H1 (cell line): ENCODE data around the gene NOP16. TPM values are rescaled to one million over a fixed set of nuclear protein-coding genes. Genes with fewer than 3 reads are reported as not detected.

Source experiments
- CTCF ChIA-PET: fragments of 300-600 bp; sonication (Branson Sonifier 250); formaldehyde crosslinking; loops from one replicate; lab custom pipeline; 2021; ENCODE audit not compliant: partially characterized antibody; lab: Charles Lee
- POLR2A ChIA-PET: fragments of 300-600 bp; sonication (Branson Sonifier 250); formaldehyde crosslinking; loops from one replicate; lab custom pipeline; 2021; ENCODE audit warnings: inconsistent platforms; ENCODE audit not compliant: partially characterized antibody; lab: Charles Lee
- DNase-seq, 2 experiments: peaks; one replicate each; pipeline versions ENCODE4 v3.0.0 to v3.0.0-alpha.2; 2010 to 2022; ENCODE audit warnings: low spot score in 2 of 2, low read depth in 1 of 2, mixed read lengths in 1 of 2
- FAIRE-seq: peaks from 2 replicates; lab custom pipeline; 2011; peaks lifted over from hg19 to GRCh38; lab: Jason Lieb, UNC
- H2AFZ ChIP-seq: 2 replicates; pipeline ENCODE4 v1.8.1; 2012; ENCODE audit warnings: low read length, inconsistent platforms
- H2AK5ac ChIP-seq: 2 replicates; pipeline ENCODE4 v1.6.1; 2013; ENCODE audit warnings: low read depth, low read length
- H2BK120ac ChIP-seq: replicated peaks from 2 replicates; pipeline ENCODE3; 2013; ENCODE audit warnings: low read depth, low read length, inconsistent platforms
- H2BK12ac ChIP-seq: 2 replicates; pipeline ENCODE4 v1.6.1; 2013; ENCODE audit warnings: low read depth, low read length
- H2BK15ac ChIP-seq: 2 replicates; pipeline ENCODE4 v1.6.1; 2013; ENCODE audit warnings: low read length
- H2BK20ac ChIP-seq: 2 replicates; pipeline ENCODE4 v1.6.1; 2013; ENCODE audit warnings: low read length
- H2BK5ac ChIP-seq: 2 replicates; pipeline ENCODE4 v1.6.1; 2013; ENCODE audit warnings: low read depth, low read length
- H3K14ac ChIP-seq: 2 replicates; pipeline ENCODE4 v1.6.1; 2013; ENCODE audit warnings: inconsistent platforms; ENCODE audit not compliant: insufficient read length
- H3K18ac ChIP-seq: 2 replicates; pipeline ENCODE4 v1.6.1; 2013; ENCODE audit warnings: low read length; ENCODE audit errors: extremely low read depth
- H3K23ac ChIP-seq: 2 replicates; pipeline ENCODE4 v1.6.1; 2013; ENCODE audit warnings: inconsistent platforms; ENCODE audit not compliant: insufficient read length
- H3K23me2 ChIP-seq: 2 replicates; pipeline ENCODE4 v1.6.1; 2013; ENCODE audit warnings: low read depth, low read length
- H3K27ac ChIP-seq: 2 replicates; pipeline ENCODE4 v1.6.1; 2011; ENCODE audit warnings: low read depth, low read length, inconsistent platforms
- H3K27me3 ChIP-seq, 4 experiments: replicated peaks in 1 of 4; 1 replicate in 1 of 4; 2 replicates in 3 of 4; pipeline versions ENCODE4 v1.6.1 to v1.8.1; 2011 to 2013; ENCODE audit warnings: low read length in 3 of 4, mild to moderate bottlenecking in 3 of 4, inconsistent platforms in 2 of 4, mixed read lengths in 2 of 4, moderate library complexity in 1 of 4; ENCODE audit not compliant: control insufficient read depth in 3 of 4, insufficient read depth in 3 of 4; ENCODE audit errors: extremely low read depth in 1 of 4
- H3K36me3 ChIP-seq, 4 experiments: 2 replicates each; pipeline versions ENCODE4 v1.6.1 to v1.8.1; 2011 to 2013; ENCODE audit warnings: mild to moderate bottlenecking in 4 of 4, low read length in 3 of 4, moderate library complexity in 2 of 4, control low read depth in 1 of 4, inconsistent platforms in 1 of 4; ENCODE audit not compliant: insufficient read depth in 4 of 4, control insufficient read depth in 2 of 4
- H3K4ac ChIP-seq: replicated peaks from 2 replicates; pipeline ENCODE3; 2013; ENCODE audit warnings: low read length, low read depth, mixed read lengths, inconsistent platforms; ENCODE audit not compliant: insufficient read length
- H3K4me1 ChIP-seq, 4 experiments: replicated peaks in 1 of 4; 1 replicate in 1 of 4; 2 replicates in 3 of 4; pipeline versions ENCODE4 v1.6.1 to v1.8.1; 2011 to 2013; ENCODE audit warnings: low read length in 3 of 4, inconsistent platforms in 2 of 4, mixed read lengths in 1 of 4; ENCODE audit not compliant: insufficient read depth in 4 of 4, control insufficient read depth in 3 of 4
- H3K4me2 ChIP-seq, 2 experiments: 2 replicates each; pipeline versions ENCODE4 v1.6.1 to v1.8.1; 2011 to 2013; ENCODE audit warnings: low read depth in 2 of 2, low read length in 2 of 2, control low read depth in 1 of 2, inconsistent platforms in 1 of 2, mild to moderate bottlenecking in 1 of 2; ENCODE audit not compliant: insufficient read depth in 1 of 2
- H3K4me3 ChIP-seq, 4 experiments: fragments of 200-600, 300-600 bp in 1 of 4; sonication (generic), shearing (Covaris generic), sonication (Bioruptor Twin) in 1 of 4; 2 replicates each; pipeline versions ENCODE4 v1.5.1 to v1.8.1; 2011 to 2016; ENCODE audit warnings: low read length in 4 of 4, low read depth in 3 of 4, control low read depth in 2 of 4, inconsistent platforms in 2 of 4, mild to moderate bottlenecking in 2 of 4, mixed read lengths in 1 of 4, moderate library complexity in 1 of 4; ENCODE audit not compliant: insufficient read depth in 2 of 4; ENCODE audit errors: extremely low read depth in 1 of 4
- H3K56ac ChIP-seq: replicated peaks from 2 replicates; pipeline ENCODE3; 2013; ENCODE audit warnings: low read depth, mild to moderate bottlenecking, mixed read lengths, low read length, inconsistent platforms; ENCODE audit not compliant: insufficient read length
- H3K79me1 ChIP-seq: 2 replicates; pipeline ENCODE4 v1.6.1; 2013; ENCODE audit warnings: low read depth, low read length, control low read depth
- H3K79me2 ChIP-seq, 2 experiments: 2 replicates each; pipeline versions ENCODE4 v1.6.1 to v1.8.1; 2012 to 2013; ENCODE audit warnings: low read length in 2 of 2, mild to moderate bottlenecking in 2 of 2, inconsistent platforms in 1 of 2; ENCODE audit not compliant: insufficient read depth in 2 of 2, control insufficient read depth in 1 of 2
- H3K9ac ChIP-seq, 4 experiments: replicated peaks in 1 of 4; 1 replicate in 1 of 4; 2 replicates in 3 of 4; pipeline versions ENCODE4 v1.6.1 to v1.8.1; 2011 to 2013; ENCODE audit warnings: low read depth in 3 of 4, low read length in 3 of 4, control low read depth in 2 of 4, mild to moderate bottlenecking in 2 of 4, moderate library complexity in 2 of 4, inconsistent platforms in 1 of 4; ENCODE audit errors: extremely low read depth in 1 of 4
- H3K9me3 ChIP-seq, 2 experiments: 2 replicates each; pipeline versions ENCODE4 v1.6.1 to v1.8.1; 2012 to 2013; ENCODE audit warnings: mild to moderate bottlenecking in 2 of 2, moderate library complexity in 2 of 2, control low read depth in 1 of 2, inconsistent platforms in 1 of 2, low read depth in 1 of 2, low read length in 1 of 2, mixed read lengths in 1 of 2; ENCODE audit not compliant: insufficient read depth in 2 of 2
- H4K20me1 ChIP-seq, 2 experiments: replicated peaks in 1 of 2; 2 replicates each; pipeline versions ENCODE3 to v1.8.1; 2011 to 2013; ENCODE audit warnings: inconsistent platforms in 2 of 2, low read length in 2 of 2, mild to moderate bottlenecking in 1 of 2; ENCODE audit not compliant: insufficient read depth in 2 of 2, control insufficient read depth in 1 of 2
- H4K5ac ChIP-seq: 2 replicates; pipeline ENCODE4 v1.6.1; 2013; ENCODE audit warnings: low read length, low read depth, mixed read lengths, inconsistent platforms; ENCODE audit not compliant: insufficient read length
- H4K8ac ChIP-seq: 2 replicates; pipeline ENCODE4 v1.8.0; 2013; ENCODE audit warnings: mild to moderate bottlenecking, moderate library complexity, low read length, inconsistent platforms; ENCODE audit not compliant: insufficient read depth; ENCODE audit errors: extremely low read depth
- H4K91ac ChIP-seq: replicated peaks from 2 replicates; pipeline ENCODE3; 2013; ENCODE audit warnings: low read length, mixed read lengths, inconsistent platforms; ENCODE audit not compliant: insufficient read length
- BACH1 ChIP-seq: IDR thresholded peaks from 2 replicates; pipeline ENCODE4 v1.6.1; 2012; ENCODE audit warnings: low read length, improper control_type of control experiment
- BRCA1 ChIP-seq: IDR thresholded peaks from 2 replicates; pipeline ENCODE4 v1.6.1; 2012; ENCODE audit warnings: low read depth, low read length, improper control_type of control experiment
- CBX8 ChIP-seq: fragments of 300-800, 300-1000 bp; sonication (generic); IDR thresholded peaks from 2 replicates; pipeline ENCODE4 v1.7.1; 2016; ENCODE audit warnings: low read depth, low read length, borderline replicate concordance
- CREB1 ChIP-seq: IDR thresholded peaks from 2 replicates; pipeline ENCODE4 v1.6.1; 2012; ENCODE audit warnings: inconsistent platforms
- GTF2F1 ChIP-seq: IDR thresholded peaks from 2 replicates; pipeline ENCODE4 v1.6.1; 2012; ENCODE audit warnings: low read depth, low read length, improper control_type of control experiment, borderline replicate concordance
- HDAC6 ChIP-seq: IDR thresholded peaks from one replicate; pipeline ENCODE4 v1.7.1; 2012; ENCODE audit warnings: low read depth, mild to moderate bottlenecking, inconsistent platforms, low read length, moderate library complexity
- KDM4A ChIP-seq: IDR thresholded peaks from one replicate; pipeline ENCODE4 v1.7.1; 2012; ENCODE audit warnings: low read depth, mild to moderate bottlenecking, moderate library complexity, low read length, inconsistent platforms; ENCODE audit not compliant: severe bottlenecking
- KDM5A ChIP-seq: fragments of 200-600 bp; IDR thresholded peaks from 2 replicates; pipeline ENCODE4 v1.7.1; 2012; ENCODE audit warnings: mild to moderate bottlenecking, low read length, inconsistent platforms, mixed read lengths
- NRF1 ChIP-seq: IDR thresholded peaks from 2 replicates; pipeline ENCODE4 v1.6.1; 2011; ENCODE audit warnings: mild to moderate bottlenecking, low read depth, low read length, improper control_type of control experiment
- POLR2AphosphoS5 ChIP-seq: IDR thresholded peaks from 2 replicates; pipeline ENCODE4 v1.6.1; 2011; ENCODE audit warnings: low read depth, low read length
- SP1 ChIP-seq: IDR thresholded peaks from 2 replicates; pipeline ENCODE4 v1.6.1; 2011; ENCODE audit warnings: low read depth, low read length
- ZNF274 ChIP-seq: IDR thresholded peaks from 2 replicates; pipeline ENCODE4 v1.7.0; 2012; ENCODE audit warnings: low read length, borderline replicate concordance; ENCODE audit errors: extremely low read depth
- WGBS, 2 experiments: shearing (Covaris generic) in 1 of 2; methylation state at CpG; one replicate each; pipeline versions ENCODE4 v1.1.6 to v1.1.7; 2013 to 2015; ENCODE audit warnings: low lambda C conversion rate in 2 of 2, mixed read lengths in 2 of 2, inconsistent platforms in 1 of 2, low coverage in 1 of 2, missing lambda C conversion rate in 1 of 2; ENCODE audit not compliant: insufficient replicate concordance in 2 of 2, insufficient coverage in 1 of 2, insufficient read length in 1 of 2; ENCODE audit errors: extremely low coverage in 1 of 2, missing lambda C conversion rate in 1 of 2; 5-methylcytosine and 5-hydroxymethylcytosine counted together
- polyA plus RNA-seq, 7 experiments: library from polyadenylated mRNA; depleted of rRNA in 3 of 7; stranded (reverse) in 5 of 7; unstranded in 2 of 7; fragments of >200 nt in 5 of 7; fragments of 200-250 nt in 2 of 7; gene quantifications; 1 replicate in 5 of 7; 2 replicates in 1 of 7; 4 replicates in 1 of 7; pipeline versions ENCODE4 v1.2.1 to v1.2.3, GENCODE V29; 2011 to 2013; ENCODE audit warnings: missing spikeins in 2 of 7, mixed read lengths in 2 of 7
- total RNA-seq: library from RNA; stranded (reverse); fragmentation: NEBNext Ultra II Directional; extraction: Animal tissue kit (Norgen Biotek cat#: 25700); gene quantifications from 2 replicates; pipeline ENCODE4 v1.2.1, GENCODE V29; 2021

NOP16 gene
- total and polyA plus RNA-seq, 2 of the 8 experiments (the other 6 are each of a cell fraction or from before 2014, with no cell fraction given) = 46.9 to 65.2 TPM

- DNase-seq = no peak
- Histone ChIP-seq H3K4me2 (no peak overlapping the region), H3K9ac (no peak overlapping the region), H2AFZ (no peak overlapping the region), H2AK5ac (no peak overlapping the region), H3K27me3 (no peaks in the 10 kb centered on the region), H3K18ac (no peak overlapping the region), H2BK12ac (no peak overlapping the region), H2BK5ac (no peak overlapping the region), H2BK120ac (no peak overlapping the region), H3K4me1 (peaks cover 0 to 5% (median 1%) of the 10 kb centered on the region in 4 experiments; a peak in 2 of 7 replicates), H3K79me2 (peaks cover 0 to 29% of the 10 kb centered on the region in 2 experiments), H4K20me1 (peaks cover 6 to 8% of the 10 kb centered on the region in 2 experiments), H3K27ac (no peak overlapping the region), H2BK20ac (no peak overlapping the region), H3K23ac (no peak overlapping the region), H4K8ac (no peak overlapping the region)
- WGBS, 2 experiments = 90% methylated on average over 9 of the region's 9 CpGs; no CpG with 5 or more reads in 1 of the 2 experiments
- CTCF ChIA-PET = interaction anchor here (0.8 to 1.7 kb wide), 2 partner anchors 20 to 28 kb away, joined by 3 to 4 read pairs; no protein-coding TSS in a partner anchor
- no peak for FAIRE-seq
- TF ChIP-seq HDAC6 (no peak), CREB1 (no peak), SP1 (no peak), KDM5A (no peak), POLR2AphosphoS5 (no peak), BACH1 (no peak), CBX8 (no peak), BRCA1 (no peak), KDM4A (no peak), NRF1 (no peak), ZNF274 (no peak), GTF2F1 (no peak)
- TF ChIP-seq, all 59 proteins: peak for 0
- POLR2A ChIA-PET = interaction anchor here (0.9 to 9.4 kb wide), 4 partner anchors 11 to 159 kb away, joined by 3 to 93 read pairs (median 4); no protein-coding TSS in a partner anchor
- Histone ChIP-seq H3K4me3 (no peak overlapping the region), H3K14ac (no peak overlapping the region), H3K23me2 (peaks cover 7% of the 10 kb centered on the region; the same call in 1 of the 2 replicates), H2BK15ac (no peak overlapping the region), H4K5ac (no peak overlapping the region), H3K4ac (no peak overlapping the region), H3K36me3 (peaks cover 26 to 52% (median 35%) of the 10 kb centered on the region in 4 experiments), H3K79me1 (peaks cover 7% of the 10 kb centered on the region; the same call in 1 of the 2 replicates), H3K56ac (no peak overlapping the region), H4K91ac (no peak overlapping the region), H3K9me3 (no peaks in the 10 kb centered on the region)
Measured at GRCh38 chr5:176383961-176384360, 4.4 kb downstream of the NOP16 start.
